Upper lobe of left lung (tissue), 6 donors: ENCODE data around the gene AKAP8L. TPM values are rescaled to one million over a fixed set of nuclear protein-coding genes. Genes with fewer than 3 reads are reported as not detected.

Experiments used
- ATAC-seq, 2 donors: fragments of 200-7000 bp; cut with Tn5 transposase; one replicate each; pipeline ENCODE4 v1.9.1; 2022; ENCODE audit warnings: mild to moderate bottlenecking in 2 of 2, moderate library complexity in 2 of 2; ENCODE audit not compliant: low FRiP score in 2 of 2
- DNase-seq, 2 donors: peaks; one replicate each; pipeline ENCODE4 v3.0.0-alpha.2; 2019 to 2020
- H3K27ac ChIP-seq, 4 donors: fragments of 200-600 bp; sonication (generic); one replicate each; pipeline ENCODE4 v1.5.1; 2016 to 2019
- H3K27me3 ChIP-seq, 4 donors: fragments of 200-600 bp; sonication (generic); one replicate each; pipeline ENCODE4 v1.5.1; 2017 to 2019
- H3K36me3 ChIP-seq, 4 donors: fragments of 200-600 bp; sonication (generic); one replicate each; pipeline ENCODE4 v1.5.1; 2016 to 2019
- H3K4me1 ChIP-seq, 4 donors: fragments of 200-600 bp; sonication (generic); one replicate each; pipeline ENCODE4 v1.5.1; 2018 to 2019
- H3K4me3 ChIP-seq, 4 donors: fragments of 200-600 bp; sonication (generic); one replicate each; pipeline ENCODE4 v1.5.1; 2017 to 2019; ENCODE audit warnings: mild to moderate bottlenecking in 2 of 4, moderate library complexity in 1 of 4
- H3K9me3 ChIP-seq, 4 donors: fragments of 200-600 bp; sonication (generic); one replicate each; pipeline ENCODE4 v1.5.1; 2018 to 2019
- CTCF ChIP-seq, 6 experiments: fragments of 450-650 bp in 4 of 6; fragments of 200-600 bp in 2 of 6; sonication (generic) in 2 of 6; IDR thresholded peaks; one replicate each; pipeline ENCODE4 v1.5.1; 2016 to 2019; ENCODE audit warnings: antibody characterized with exemption in 6 of 6
- EP300 ChIP-seq, 4 donors: sonication (generic); formaldehyde crosslinking; IDR thresholded peaks; one replicate each; pipeline ENCODE4 v1.5.1; 2017; ENCODE audit warnings: antibody characterized with exemption in 4 of 4, control low read depth in 2 of 4
- POLR2A ChIP-seq, 4 donors: fragments of 450-650 bp; IDR thresholded peaks; one replicate each; pipeline ENCODE4 v1.5.1; 2016 to 2017; ENCODE audit warnings: antibody characterized with exemption in 4 of 4, mild to moderate bottlenecking in 2 of 4
- POLR2AphosphoS5 ChIP-seq, 2 donors: sonication (generic); formaldehyde crosslinking; IDR thresholded peaks; one replicate each; pipeline ENCODE4 v1.5.1; 2017; ENCODE audit warnings: antibody characterized with exemption in 2 of 2
- WGBS, 2 donors: methylation state at CpG; one replicate each; pipeline ENCODE4 v1.1.5; 2017 to 2018; 5-methylcytosine and 5-hydroxymethylcytosine counted together
- total RNA-seq, 6 donors: library from RNA; depleted of rRNA in 4 of 6; stranded (reverse); fragments of >200 nt in 4 of 6; gene quantifications; one replicate each; pipeline versions ENCODE4 v1.1.0 to v1.2.1, GENCODE V29; 2016 to 2021
- donor health status: DM: no; HTN: no; CAD: no; lungs with moderate emphysema.
- donor health status: DM: no; HTN: yes; CAD: no; lungs with severe emphysema.

Gene AKAP8L
- total RNA-seq, 6 donors from 2014 or later, result 79.8 to 476 (median 91.2) TPM

GRCh38 chr19:15424121-15424520 is 5.3 kb upstream of the AKAP8L start:
- Histone ChIP-seq H3K4me1 (peaks cover 10 to 42% (median 21%) of the 10 kb centered on the region in 4 donors), H3K9me3 (peaks cover 0 to 5% (median 0%) of the 10 kb centered on the region in 4 donors), H3K27ac (no peak overlapping the region), H3K4me3 (no peak overlapping the region), H3K27me3 (no peaks in the 10 kb centered on the region), H3K36me3 (peaks cover 12 to 75% (median 59%) of the 10 kb centered on the region in 4 donors)
- ATAC-seq (no peak), DNase-seq (peak in 1 of 2 donors; percentile 44)
- 95 to 97% methylated on average over 12 to 13 of the region's 13 CpGs for WGBS, 2 donors
- no peak for TF ChIP-seq EP300 (IDR thresholded peaks at IDR 0.05)
- no peak for TF ChIP-seq POLR2AphosphoS5 (IDR thresholded peaks at IDR 0.05)
- no peak for TF ChIP-seq CTCF (IDR thresholded peaks at IDR 0.05)
- no peak for TF ChIP-seq POLR2A (IDR thresholded peaks at IDR 0.05)

GRCh38 chr19:15423130-15423529 is 4.3 kb upstream of the AKAP8L start:
- WGBS, 2 donors, result 91 to 97% methylated on average over 4 to 6 of the region's 6 CpGs
- Histone ChIP-seq H3K27ac (no peak overlapping the region), H3K4me1 (peaks cover 10 to 35% (median 23%) of the 10 kb centered on the region in 4 donors), H3K27me3 (no peaks in the 10 kb centered on the region), H3K4me3 (no peak overlapping the region), H3K9me3 (peaks cover 0 to 5% (median 0%) of the 10 kb centered on the region in 4 donors), H3K36me3 (peaks cover 12 to 65% (median 54%) of the 10 kb centered on the region in 4 donors)
- no peak for DNase-seq
- TF ChIP-seq POLR2A (IDR thresholded peaks at IDR 0.05), result no peak
- no peak for TF ChIP-seq POLR2AphosphoS5 (IDR thresholded peaks at IDR 0.05)
- no peak for TF ChIP-seq EP300 (IDR thresholded peaks at IDR 0.05)
- TF ChIP-seq CTCF (IDR thresholded peaks at IDR 0.05), result no peak
- no peak for ATAC-seq

- 75 to 80% methylated on average over 19 to 22 of the region's 22 CpGs for WGBS, 2 donors
- Histone ChIP-seq H3K27me3 (no peaks in the 10 kb centered on the region), H3K36me3 (peaks cover 12 to 58% (median 50%) of the 10 kb centered on the region in 4 donors), H3K9me3 (peaks cover 0 to 5% (median 0%) of the 10 kb centered on the region in 4 donors), H3K4me3 (no peak overlapping the region), H3K4me1 (peaks cover 13 to 41% (median 29%) of the 10 kb centered on the region in 4 donors), H3K27ac (peak overlapping the region; percentile 30 to 74 (median 65))
- DNase-seq (peak in 1 of 2 donors; percentile 59), ATAC-seq (no peak)
- TF ChIP-seq CTCF (IDR thresholded peaks at IDR 0.05), result no peak
- no peak for TF ChIP-seq POLR2A (IDR thresholded peaks at IDR 0.05)
- no peak for TF ChIP-seq POLR2AphosphoS5 (IDR thresholded peaks at IDR 0.05)
- TF ChIP-seq EP300 (IDR thresholded peaks at IDR 0.05), result no peak
Observed at GRCh38 chr19:15422296-15423075, 3.7 kb upstream of the AKAP8L start.

- Histone ChIP-seq H3K36me3 (peaks cover 12 to 51% (median 43%) of the 10 kb centered on the region in 4 donors), H3K27ac (peak overlapping the region; percentile 30 to 74 (median 65)), H3K4me3 (no peak overlapping the region), H3K9me3 (peaks cover 0 to 5% (median 0%) of the 10 kb centered on the region in 4 donors), H3K4me1 (peaks cover 20 to 48% (median 36%) of the 10 kb centered on the region in 4 donors), H3K27me3 (no peaks in the 10 kb centered on the region)
- TF ChIP-seq POLR2AphosphoS5 (IDR thresholded peaks at IDR 0.05) (no peak), POLR2A (IDR thresholded peaks at IDR 0.05) (no peak), EP300 (IDR thresholded peaks at IDR 0.05) (no peak), CTCF (IDR thresholded peaks at IDR 0.05) (no peak)
- WGBS, 2 donors, result 35 to 62% methylated on average over 8 to 15 of the region's 15 CpGs
- DNase-seq (peak in 1 of 2 donors; percentile 62), ATAC-seq (no peak)
Observed at GRCh38 chr19:15421721-15422260, 3.0 kb upstream of the AKAP8L start.
